ENCODE results near the gene FAAP100. TPM values are rescaled to one million over a fixed set of nuclear protein-coding genes. Genes with fewer than 3 reads are reported as not detected.

FAAP100 gene
- total RNA-seq, 2 experiments from 2014 or later: 40.5 to 42.7 TPM

GRCh38 chr17:81568416-81568815 lies 16.3 kb upstream of the FAAP100 start:
- DNase-seq (no peak), ATAC-seq (no peak)
- ChIA-PET CTCF (interaction anchor here (1.0 to 1.6 kb wide), 2 partner anchors 33 to 273 kb away, joined by 3 to 8 read pairs; partner anchors contain the start of gene SLC38A10), POLR2A (interaction anchor here (1.7 kb wide), 1 partner anchor 16 kb away, joined by 4 read pairs; the partner anchor contains the start of gene FAAP100)
- H3K36me3 Mint-ChIP-seq (ENCODE audit: low read depth): peaks cover 25% of the 10 kb centered on the region
- H3K27me3 Mint-ChIP-seq: no peaks in the 10 kb centered on the region
- H3K9me3 Mint-ChIP-seq: no peaks in the 10 kb centered on the region
- H3K4me1 Mint-ChIP-seq (ENCODE audit: low read depth): no peaks in the 10 kb centered on the region
- no peak for TF ChIP-seq CTCF (IDR thresholded peaks at IDR 0.05)
- no peak overlapping the region for H3K4me3 Mint-ChIP-seq
- H3K27ac Mint-ChIP-seq: no peak overlapping the region
- intact Hi-C loops (cut with micrococcal nuclease): no loop called here

GRCh38 chr17:81567191-81567590 lies 15.0 kb upstream of the FAAP100 start:
- ATAC-seq: no peak
- Mint-ChIP-seq H3K9me3 (no peaks in the 10 kb centered on the region), H3K36me3 (ENCODE audit: low read depth) (peaks cover 19% of the 10 kb centered on the region), H3K27me3 (no peaks in the 10 kb centered on the region), H3K27ac (no peak overlapping the region), H3K4me1 (ENCODE audit: low read depth) (no peaks in the 10 kb centered on the region), H3K4me3 (no peak overlapping the region)
- intact Hi-C loops (cut with micrococcal nuclease): no loop called here
- DNase-seq: no peak
- TF ChIP-seq CTCF (IDR thresholded peaks at IDR 0.05): no peak
- CTCF ChIA-PET: interaction anchor here (1.2 to 1.6 kb wide), 2 partner anchors 12 to 34 kb away, joined by 3 to 8 read pairs; no protein-coding TSS in a partner anchor
- POLR2A ChIA-PET: interaction anchor here (1.1 to 1.7 kb wide), 3 partner anchors 11 to 58 kb away, joined by 3 to 5 read pairs (median 4); partner anchors contain the start of gene FAAP100

GRCh38 chr17:81566461-81567126 lies 14.4 kb upstream of the FAAP100 start:
- Mint-ChIP-seq H3K36me3 (ENCODE audit: low read depth) (peaks cover 16% of the 10 kb centered on the region), H3K27ac (no peak overlapping the region), H3K27me3 (no peaks in the 10 kb centered on the region), H3K4me1 (ENCODE audit: low read depth) (no peaks in the 10 kb centered on the region), H3K9me3 (no peaks in the 10 kb centered on the region), H3K4me3 (no peak overlapping the region)
- intact Hi-C loops (cut with micrococcal nuclease): no loop called here
- CTCF ChIA-PET: interaction anchor here (0.9 to 1.6 kb wide), 4 partner anchors 13 to 134 kb away, joined by 3 to 8 read pairs (median 3); partner anchors contain the start of gene FAAP100
- no peak for TF ChIP-seq CTCF (IDR thresholded peaks at IDR 0.05)
- DNase-seq (no peak), ATAC-seq (no peak)
- POLR2A ChIA-PET: interaction anchor here (0.6 to 1.7 kb wide), 5 partner anchors 11 to 59 kb away, joined by 3 to 5 read pairs (median 3); partner anchors contain the start of gene FAAP100

GRCh38 chr17:81565231-81565630 lies 13.1 kb upstream of the FAAP100 start:
- ChIA-PET POLR2A (interaction anchor here (0.7 to 0.9 kb wide), 2 partner anchors 13 to 290 kb away, joined by 3 to 4 read pairs; partner anchors contain the start of gene FAAP100), CTCF (interaction anchor here (0.9 kb wide), 1 partner anchor 36 kb away, joined by 3 read pairs; no protein-coding TSS in a partner anchor)
- peaks cover 3% of the 10 kb centered on the region for H3K4me1 Mint-ChIP-seq (ENCODE audit: low read depth)
- no peak overlapping the region for H3K4me3 Mint-ChIP-seq
- no peak overlapping the region for H3K27ac Mint-ChIP-seq
- intact Hi-C loops (cut with micrococcal nuclease): no loop called here
- no peaks in the 10 kb centered on the region for H3K9me3 Mint-ChIP-seq
- peaks cover 21% of the 10 kb centered on the region for H3K36me3 Mint-ChIP-seq (ENCODE audit: low read depth)
- no peaks in the 10 kb centered on the region for H3K27me3 Mint-ChIP-seq
- no peak for TF ChIP-seq CTCF (IDR thresholded peaks at IDR 0.05)
- no peak for ATAC-seq
- DNase-seq: no peak

GRCh38 chr17:81564778-81565177 lies 12.6 kb upstream of the FAAP100 start:
- H3K9me3 Mint-ChIP-seq: no peaks in the 10 kb centered on the region
- CTCF ChIA-PET: interaction anchor here (0.9 to 1.5 kb wide), 2 partner anchors 36 kb away, joined by 3 read pairs; no protein-coding TSS in a partner anchor
- no peaks in the 10 kb centered on the region for H3K27me3 Mint-ChIP-seq
- TF ChIP-seq CTCF (IDR thresholded peaks at IDR 0.05): no peak
- POLR2A ChIA-PET: interaction anchor here (0.7 to 0.9 kb wide), 2 partner anchors 12 to 291 kb away, joined by 3 to 4 read pairs; partner anchors contain the start of gene FAAP100
- no peak overlapping the region for H3K4me3 Mint-ChIP-seq
- H3K4me1 Mint-ChIP-seq (ENCODE audit: low read depth): peaks cover 3% of the 10 kb centered on the region
- intact Hi-C loops (cut with micrococcal nuclease): no loop called here
- H3K36me3 Mint-ChIP-seq (ENCODE audit: low read depth): peaks cover 21% of the 10 kb centered on the region
- ATAC-seq: no peak
- no peak for DNase-seq
- no peak overlapping the region for H3K27ac Mint-ChIP-seq

All from activated CD8-positive, alpha-beta T cell treated with anti-CD3 and anti-CD28 coated beads for 36 hours (primary cell).